HG03575 (cell line): ENCODE data around the gene BPHL.
"Not testable (repeated sequence)": the region's sequence is repeated elsewhere in the genome, so short reads cannot be mapped to it uniquely, and the experiment has no call there.

ENCODE experiments used
- ATAC-seq: cut with Tn5 transposase; IDR thresholded peaks from one replicate; pipeline ENCODE4 v1.9.1; 2021; ENCODE audit not compliant: unreplicated experiment, insufficient number of reproducible peaks, low FRiP score; ENCODE audit errors: extremely low read depth

The BPHL gene

DNA sequence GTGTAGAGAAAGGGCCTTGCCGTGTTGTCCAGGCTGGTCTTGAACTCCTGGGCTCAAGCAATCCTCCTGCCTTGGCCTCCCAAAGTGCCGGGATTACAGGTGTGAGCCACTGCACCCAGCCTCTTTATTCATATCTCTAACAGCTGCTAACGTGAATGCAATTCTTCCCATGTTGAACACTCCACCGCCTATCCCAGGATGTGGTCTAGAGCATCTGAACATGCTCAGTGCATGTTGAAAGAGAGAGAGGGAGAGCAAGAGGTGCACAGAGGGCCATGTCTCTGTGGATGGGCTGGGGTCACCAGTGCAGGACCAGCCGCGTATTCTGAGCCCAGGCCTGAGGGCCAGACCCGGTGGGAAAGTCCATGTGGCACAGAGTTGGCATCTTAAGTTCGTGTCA is 26.1 kb downstream of the BPHL start:
- ATAC-seq, result no peak

DNA sequence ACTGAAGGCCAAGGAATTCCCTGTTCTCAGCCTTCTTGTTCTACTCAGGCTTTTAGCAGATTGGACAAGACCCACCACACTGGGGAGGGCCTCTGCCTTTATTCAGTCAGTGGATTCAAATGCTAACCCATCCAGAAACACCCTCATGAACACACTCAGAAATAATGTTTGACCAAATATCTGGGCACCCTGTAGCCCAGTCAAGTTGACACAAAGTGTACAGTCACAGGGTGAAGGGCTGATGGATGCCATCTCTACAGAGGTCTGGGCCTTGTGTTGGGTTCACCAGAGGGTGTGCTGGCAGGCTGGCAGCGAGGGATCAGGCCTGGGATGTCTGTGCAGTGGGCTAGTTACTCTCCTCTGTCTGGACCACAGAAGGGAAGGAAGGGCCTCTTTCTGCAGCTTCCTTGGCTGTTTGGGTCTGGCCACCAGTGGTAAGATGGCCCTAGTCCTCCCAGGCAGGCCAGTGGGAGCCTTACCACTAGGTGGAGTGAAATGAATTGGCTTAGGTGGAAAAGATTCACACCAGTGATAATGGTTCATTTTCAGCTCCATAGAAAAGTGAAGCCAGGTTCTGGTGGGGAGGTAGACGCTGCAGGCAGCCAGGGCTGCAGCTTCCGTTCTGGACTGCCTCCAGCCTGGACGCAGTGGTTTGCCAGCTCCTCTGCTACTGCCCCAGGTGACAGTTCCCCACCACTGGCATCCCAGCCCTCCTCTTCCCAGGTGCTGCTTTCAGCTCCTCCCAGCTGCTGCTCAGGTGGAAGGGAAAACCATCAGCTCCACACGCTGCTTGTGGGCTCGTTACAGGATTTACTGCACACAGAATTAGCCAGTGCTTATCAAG is 29.6 kb downstream of the BPHL start:
- no peak for ATAC-seq

DNA sequence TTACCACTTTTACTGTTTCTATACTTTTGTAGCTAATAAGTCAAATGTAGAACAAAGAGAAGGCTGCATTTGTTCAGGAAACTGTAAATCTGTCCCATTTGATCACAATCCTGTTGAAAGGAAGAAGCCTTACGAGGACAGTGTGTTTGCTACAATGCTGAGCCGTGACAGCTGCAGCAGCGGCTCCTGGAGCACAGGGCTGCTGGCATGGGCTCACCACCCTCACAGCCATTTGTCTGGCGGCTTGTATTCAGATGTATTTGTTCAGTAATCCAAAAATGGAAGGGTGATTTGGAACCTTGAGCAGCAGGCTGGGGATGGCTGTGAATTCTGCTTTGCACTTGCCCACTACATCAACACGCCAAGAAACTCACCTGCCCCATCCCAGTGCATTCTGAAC is 33.2 kb downstream of the BPHL start:
- no peak for ATAC-seq

DNA sequence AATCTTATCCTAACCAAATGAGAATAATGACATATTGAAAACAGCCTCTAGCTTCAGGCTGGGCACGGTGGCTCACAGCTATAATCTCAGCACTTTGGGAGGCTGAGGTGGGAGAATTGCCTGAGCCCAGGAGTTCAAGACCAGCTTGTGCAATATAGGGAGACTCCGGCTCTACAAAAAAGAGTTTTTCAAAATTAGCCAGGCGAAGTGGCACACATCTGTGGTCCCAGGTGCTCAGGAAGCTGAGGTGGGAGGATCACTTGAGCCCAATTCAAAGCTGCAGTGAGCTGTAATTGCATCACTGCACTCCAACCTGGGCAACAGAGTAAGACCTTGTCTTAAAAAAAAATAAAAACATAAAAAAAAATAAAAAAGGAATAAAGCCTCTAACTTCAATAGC is 34.2 kb downstream of the BPHL start:
- ATAC-seq, result no peak

DNA sequence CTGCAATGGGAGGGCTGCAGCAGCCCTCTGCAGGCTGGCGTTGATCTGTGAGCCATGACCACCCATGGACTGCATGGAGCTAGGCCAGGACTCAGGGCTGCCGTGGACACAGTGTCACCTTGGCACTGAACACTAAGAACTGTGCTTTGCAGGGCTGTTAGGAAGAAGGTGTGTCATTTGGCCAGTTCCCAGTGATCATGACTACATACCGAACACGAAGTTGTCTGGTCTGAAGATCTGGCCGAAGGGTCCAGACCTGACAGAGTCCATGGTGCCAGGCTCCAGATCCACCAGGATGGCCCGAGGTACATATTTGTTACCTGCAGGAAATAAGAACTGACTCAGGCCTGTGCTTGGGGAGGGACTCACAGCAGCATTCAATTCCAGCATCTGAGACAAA is 36.9 kb downstream of the BPHL start:
- not testable (repeated sequence) for ATAC-seq

DNA sequence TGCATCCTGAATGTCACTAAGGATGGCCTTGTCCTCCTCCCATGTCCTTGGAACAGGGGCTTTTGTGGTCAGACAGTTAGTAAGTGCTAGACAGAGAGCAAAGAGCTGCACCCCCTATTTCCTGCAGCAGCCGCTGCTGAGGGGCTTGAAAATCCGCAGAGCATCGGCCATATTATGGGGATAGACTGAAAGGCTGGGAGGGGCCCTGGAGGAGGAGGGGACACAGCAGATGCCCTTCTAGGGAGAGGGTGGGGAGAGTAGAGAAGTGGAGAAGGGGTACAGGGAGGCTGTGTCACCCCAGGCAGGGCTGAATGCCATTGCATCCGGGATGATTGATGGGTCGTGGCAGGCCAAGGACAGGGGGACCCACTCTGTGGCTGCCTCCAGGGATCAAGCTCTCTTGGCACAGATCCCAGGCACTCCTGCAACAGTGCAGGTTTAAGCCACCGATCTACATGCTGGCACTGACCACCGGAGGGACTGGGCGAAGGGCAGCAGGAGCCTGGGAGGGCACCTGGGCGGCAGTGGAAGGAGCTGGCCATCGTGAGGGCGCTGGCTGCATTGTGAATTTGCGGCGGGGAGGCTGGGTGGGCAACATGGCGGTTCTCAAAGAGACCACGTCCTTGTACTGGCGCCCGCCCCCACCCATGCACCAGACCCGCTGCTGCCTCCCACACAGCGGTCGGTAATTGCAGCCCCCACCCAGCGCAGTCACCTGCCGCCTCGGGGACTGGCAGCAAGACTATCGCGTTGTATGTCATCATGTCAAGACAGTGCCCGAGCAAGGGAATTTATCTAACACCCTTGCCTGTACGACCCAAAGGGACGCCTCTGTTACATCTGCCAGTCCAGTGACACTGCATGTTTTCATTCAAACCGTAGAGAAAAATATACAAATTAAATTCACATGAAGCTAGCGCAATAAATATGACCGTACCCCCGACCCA is 37.9 kb downstream of the BPHL start:
- ATAC-seq, result not testable (repeated sequence)

DNA sequence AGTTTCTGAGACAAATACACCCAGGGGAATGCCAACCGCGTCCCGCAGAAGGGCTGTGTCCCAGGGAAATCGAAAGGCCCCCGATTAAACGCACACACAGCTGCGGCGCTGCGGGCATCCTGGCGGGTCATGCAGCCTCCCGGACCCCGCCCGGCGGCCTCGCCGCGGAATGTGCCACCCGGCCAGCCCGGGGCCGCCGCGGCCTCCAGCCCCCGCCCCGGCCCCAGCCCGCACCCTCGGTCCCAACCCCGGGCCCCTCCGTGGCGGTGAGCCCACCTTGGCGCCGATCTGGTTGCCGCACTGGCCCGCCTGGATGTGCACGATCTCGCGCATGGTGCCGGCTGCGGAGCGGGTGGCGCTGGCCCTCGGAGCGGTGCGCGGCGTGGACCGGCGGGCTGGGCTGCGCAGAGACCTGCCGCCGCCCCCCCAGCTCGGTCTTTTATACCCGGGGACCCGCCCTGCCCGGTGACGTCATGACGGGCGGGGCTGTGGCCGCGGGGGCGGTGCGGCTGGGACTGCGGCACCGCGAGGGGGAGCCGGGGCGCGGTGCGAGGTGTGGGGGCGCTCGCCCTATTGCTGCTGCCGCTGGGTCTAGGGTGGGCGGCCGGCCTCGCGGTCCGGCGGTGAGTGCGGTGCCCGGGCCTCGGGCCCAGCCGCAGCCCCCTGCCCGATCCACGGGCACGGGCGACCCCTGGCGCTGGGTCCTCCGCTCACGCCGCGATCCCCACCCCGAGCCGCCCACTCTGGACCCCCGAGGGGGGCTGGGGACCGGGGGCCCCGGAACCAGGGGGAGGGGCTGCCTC is 38.8 kb downstream of the BPHL start, which contains the start of gene TUBB2A:
TUBB2A (minus strand) TSS at position 414 of the 803 bp plus-strand sequence; CDS start at position 333, 81 bp downstream.
- no peak for ATAC-seq

DNA sequence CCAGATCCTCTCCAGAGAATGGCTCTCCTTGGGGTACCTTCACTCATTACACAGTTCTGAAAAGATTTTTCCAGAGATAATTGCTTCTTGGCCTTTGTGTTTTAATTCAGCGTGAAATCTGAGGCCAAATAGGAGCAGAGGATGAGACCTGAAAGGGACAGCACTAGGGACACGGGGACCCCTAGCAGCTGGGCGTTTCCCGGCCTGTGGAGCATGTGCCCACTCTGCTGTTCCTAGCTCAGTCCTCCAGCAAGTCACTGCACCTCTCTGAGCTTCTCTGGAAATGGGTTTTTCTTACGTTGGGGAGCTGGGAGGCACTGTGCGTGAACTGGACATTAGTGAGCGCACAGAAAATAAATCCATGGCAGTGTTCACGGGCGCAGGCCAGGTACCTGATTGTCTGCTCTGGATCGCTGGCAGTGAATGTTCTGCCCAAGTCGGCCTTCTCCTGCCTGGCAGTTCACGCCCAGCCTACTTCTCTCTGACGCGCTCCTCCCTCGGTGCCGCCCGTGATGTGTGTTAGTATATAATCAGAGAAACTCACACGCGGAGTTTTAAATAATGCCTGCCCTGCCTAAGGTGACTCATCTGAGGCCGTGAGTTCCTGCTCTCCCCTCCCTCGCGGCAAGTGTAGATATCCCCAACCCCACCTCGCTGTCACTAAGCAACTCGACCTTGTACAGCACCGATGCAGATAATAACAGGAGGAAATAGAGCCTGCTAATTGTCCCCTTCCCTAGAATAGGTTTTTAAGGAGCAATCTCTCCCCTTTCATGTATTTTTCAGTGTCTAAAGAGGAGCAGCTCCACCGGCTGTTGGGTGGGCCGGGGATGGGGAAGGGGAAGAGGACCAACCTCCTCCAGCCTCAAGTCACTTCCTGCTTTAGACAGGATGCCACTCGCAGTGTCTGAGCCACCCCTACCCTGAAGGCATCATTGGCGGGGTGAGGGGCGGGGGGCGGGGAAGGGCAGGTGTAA is 41.6 kb downstream of the BPHL start:
- ATAC-seq, result no peak

DNA sequence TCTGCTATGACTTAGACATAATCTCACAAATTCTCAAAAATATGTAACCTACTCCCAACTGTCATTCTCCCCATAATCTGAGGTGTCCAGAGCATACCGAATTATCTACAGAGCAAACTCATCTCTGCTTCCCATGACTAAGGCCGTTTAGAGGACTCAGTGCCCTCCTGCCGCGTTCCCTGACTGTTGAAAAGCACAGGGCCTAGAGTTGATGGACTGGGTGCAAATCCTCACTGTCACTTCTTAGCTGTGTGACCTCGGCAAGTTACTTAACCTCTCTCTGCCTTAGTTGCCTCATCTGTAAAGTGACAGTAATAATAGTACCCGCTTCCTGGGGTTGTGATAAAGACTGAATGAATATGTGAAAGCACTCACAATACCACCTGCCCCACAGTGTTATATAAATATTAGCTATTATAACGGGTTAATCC is 43.6 kb downstream of the BPHL start:
- no peak for ATAC-seq

DNA sequence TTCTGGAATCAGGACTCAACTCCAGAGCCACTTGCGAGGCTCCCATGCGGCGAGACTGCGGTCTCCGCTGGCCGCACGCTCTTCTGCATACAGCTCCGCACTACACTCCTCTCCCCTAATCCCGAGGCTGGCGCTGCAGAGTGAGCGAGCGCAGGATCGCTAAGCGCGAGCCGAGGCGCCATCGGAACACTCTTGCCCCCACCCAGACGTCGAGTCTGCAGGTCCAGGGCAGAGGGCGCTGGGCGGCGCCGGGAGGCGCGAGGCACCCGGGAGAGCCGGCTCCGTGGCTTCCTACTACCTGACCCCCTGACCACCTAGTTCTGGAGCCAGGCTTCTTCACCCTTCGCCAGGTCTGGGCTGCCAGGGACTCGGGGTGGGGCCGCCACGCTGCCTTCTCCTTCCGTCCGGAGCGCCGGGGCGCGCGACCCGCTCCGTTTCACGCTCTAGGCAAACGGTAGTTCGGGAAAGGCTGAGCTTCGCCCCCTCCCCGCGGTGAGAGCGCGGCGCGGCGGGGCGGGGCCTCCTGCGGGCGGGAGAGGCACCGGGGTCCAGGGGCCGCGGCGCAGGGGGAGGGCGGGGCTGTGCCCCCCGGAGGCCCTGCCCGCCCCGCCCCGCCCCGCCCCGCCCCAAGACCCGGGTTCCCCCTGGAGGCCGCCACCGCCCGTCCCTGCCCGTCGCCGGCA is 44.2 kb downstream of the BPHL start:
- no peak for ATAC-seq

DNA sequence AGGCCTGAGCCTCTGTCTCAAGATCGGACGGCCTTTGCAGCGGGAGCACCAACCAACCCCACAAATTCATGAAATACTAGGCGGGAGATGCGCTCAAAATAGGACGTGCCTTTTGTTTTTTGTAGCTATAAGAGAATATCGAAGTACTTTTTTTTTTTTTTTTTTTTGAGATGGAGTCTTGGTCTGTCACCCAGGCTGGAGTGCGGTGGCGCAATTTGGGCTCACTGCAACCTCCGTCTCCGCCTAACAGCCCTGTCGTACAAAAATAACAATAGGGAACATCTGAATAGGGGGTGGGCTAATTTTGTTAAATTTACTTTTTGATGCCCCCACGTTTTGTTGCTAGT is 44.7 kb downstream of the BPHL start:
- ATAC-seq, result no peak

DNA sequence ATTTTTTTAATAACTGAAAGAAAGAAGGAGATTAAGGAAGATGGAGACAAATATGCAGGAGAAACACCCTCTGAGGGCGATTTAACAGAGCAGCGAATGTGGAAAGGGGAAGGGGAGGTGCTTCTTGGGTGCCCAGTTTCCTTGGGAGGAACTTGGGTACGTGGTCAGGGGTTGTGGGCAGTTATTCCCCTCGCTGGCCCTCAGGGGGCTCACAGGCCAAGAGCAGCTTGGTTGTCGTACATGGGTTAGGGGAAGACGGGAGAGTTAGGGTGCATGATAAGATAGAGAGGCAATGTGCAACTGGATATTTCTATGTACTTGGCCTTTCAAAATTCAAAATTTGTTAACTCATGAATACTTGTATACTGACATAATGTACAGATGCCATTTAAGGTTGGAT is 45.9 kb downstream of the BPHL start:
- ATAC-seq, result no peak

DNA sequence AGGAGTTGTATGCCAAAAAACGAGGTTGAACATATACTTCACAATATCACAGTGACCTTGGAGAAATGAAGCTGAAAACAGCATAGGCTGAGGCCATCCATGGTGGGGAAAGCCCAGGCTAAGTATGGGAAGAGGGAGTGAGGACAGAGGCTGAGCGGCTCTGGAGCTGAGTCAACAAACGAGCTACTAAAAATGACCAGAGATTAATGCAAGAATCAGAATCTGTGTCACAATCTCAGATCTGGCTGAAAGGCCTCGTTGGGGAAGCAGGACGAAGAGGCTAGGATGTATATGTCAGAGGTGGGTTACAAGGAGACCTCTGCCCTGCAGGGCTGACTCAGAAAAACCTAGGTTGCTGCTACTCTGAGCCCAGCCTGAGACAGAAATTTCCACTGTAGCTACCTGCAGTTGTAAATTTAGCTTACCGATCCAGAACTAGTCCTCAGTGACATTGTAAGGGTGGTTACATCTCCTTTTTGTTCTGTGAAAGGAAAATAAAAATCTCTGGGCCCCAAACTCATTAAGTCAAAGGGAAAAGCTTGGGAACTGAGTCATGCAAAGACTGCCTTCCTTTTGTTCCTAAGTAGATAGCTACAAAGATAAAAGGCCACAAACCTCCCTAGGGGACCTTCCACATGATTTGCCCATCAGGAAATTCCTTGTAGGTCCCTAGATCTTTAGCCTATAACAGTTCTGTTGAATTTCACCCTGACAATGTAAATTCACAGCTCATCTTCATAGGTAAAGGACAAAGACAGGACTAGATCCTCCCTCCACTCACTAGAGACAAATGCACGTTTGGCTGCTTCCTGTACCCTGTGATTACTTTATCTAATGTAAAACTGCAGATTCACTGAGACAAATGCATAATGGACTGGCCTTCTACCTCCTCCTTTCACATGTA is 47.4 kb downstream of the BPHL start:
- ATAC-seq, result no peak

DNA sequence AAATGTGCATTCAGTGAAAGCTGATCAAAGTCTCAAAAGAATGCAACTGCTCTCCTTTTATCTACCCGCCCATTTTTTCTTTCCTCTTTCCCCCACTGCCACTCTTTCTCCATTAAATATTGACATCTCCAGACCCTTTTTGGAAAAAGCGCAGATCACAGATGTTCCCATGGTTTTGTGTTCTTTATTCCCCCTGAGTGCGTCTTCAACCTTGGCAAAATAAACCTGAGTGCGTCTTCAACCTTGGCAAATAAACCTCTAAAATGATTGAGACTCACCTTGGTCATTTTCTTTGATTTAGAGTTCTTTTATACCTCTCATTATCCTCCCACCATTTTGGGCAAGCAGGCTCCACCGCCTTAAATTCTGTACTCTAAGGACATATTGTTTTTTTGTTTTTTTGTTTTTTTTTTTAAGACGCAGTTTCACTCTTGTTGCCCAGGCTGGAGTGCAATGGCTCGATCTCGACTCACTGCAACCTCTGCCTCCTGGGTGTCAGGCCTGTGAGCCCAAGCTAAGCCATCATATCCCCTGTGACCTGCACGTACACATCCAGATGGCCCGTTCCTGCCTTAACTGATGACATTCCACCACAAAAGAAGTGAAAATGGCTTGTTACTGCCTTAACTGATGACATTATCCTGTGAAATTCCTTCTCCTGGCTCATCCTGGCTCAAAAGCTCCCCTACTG is 48.2 kb downstream of the BPHL start:
- not testable (repeated sequence) for ATAC-seq

DNA sequence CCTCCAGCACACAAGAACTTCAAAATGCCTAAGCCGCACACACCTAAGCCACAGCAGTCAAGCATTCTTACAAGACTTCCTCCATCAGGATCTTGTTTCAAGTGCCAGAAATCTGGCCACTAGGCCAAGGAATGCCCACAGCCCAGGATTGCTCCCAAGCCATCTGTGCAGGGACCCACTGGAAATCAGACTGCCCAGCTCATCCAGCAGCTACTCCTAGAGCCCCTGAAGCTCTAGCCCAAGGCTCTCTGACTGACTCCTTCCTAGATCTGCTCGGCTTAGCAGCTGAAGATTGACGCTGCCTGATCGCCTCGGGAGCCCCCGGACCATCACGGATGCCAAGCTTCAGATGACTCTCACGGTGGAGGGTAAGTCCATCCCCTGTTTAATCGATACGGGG is 49.5 kb downstream of the BPHL start:
- ATAC-seq, result not testable (repeated sequence)

DNA sequence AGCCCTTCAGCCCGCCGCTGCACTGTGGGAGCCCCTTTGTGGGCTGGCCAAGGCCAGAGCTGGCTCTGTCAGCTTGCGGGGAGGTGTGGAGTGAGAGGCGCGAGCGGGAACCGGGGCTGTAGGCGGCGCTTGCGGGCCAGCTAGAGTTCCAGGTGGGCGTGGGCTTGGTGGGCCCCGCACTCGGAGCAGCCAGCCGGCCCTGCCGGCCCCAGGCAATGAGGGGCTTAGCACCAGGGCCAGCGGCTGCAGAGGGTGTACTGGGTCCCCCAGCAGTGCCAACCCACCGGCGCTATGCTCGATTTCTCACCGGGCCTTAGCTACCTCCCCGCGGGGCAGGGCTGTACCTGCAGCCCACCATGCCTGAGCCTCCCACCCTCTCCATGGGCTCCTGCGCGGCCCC is 52.2 kb downstream of the BPHL start:
- ATAC-seq, result not testable (repeated sequence)
